ENCODE results near the gene GHR.

Gene GHR

DNA sequence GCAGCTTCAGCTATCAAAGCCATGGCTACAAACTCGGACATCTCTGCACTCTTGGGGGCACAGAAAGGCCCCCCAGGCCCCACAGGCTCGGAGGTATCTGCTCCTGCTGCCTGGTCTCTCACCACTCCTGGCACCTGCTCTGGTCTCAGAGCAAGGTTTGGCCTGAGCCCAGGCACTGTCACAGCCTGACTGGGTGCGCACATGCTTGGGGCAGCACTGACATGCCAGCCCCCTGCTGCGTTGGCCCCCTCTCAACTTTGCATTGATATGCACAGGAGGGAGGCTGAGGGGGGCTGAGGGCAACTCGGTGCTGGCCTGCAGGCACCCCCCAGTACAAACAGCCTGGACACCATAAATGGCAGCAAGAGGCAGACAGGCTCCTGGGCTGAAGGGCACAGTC is 27.1 kb upstream of the GHR start:
- TF ChIP-seq SNAI2 (CRISPR knock-in tag; IDR thresholded peaks at IDR 0.05) = no peak
- no peak for TF ChIP-seq RARB (CRISPR knock-in tag; IDR thresholded peaks at IDR 0.05)
- TF ChIP-seq, protein P1, sequence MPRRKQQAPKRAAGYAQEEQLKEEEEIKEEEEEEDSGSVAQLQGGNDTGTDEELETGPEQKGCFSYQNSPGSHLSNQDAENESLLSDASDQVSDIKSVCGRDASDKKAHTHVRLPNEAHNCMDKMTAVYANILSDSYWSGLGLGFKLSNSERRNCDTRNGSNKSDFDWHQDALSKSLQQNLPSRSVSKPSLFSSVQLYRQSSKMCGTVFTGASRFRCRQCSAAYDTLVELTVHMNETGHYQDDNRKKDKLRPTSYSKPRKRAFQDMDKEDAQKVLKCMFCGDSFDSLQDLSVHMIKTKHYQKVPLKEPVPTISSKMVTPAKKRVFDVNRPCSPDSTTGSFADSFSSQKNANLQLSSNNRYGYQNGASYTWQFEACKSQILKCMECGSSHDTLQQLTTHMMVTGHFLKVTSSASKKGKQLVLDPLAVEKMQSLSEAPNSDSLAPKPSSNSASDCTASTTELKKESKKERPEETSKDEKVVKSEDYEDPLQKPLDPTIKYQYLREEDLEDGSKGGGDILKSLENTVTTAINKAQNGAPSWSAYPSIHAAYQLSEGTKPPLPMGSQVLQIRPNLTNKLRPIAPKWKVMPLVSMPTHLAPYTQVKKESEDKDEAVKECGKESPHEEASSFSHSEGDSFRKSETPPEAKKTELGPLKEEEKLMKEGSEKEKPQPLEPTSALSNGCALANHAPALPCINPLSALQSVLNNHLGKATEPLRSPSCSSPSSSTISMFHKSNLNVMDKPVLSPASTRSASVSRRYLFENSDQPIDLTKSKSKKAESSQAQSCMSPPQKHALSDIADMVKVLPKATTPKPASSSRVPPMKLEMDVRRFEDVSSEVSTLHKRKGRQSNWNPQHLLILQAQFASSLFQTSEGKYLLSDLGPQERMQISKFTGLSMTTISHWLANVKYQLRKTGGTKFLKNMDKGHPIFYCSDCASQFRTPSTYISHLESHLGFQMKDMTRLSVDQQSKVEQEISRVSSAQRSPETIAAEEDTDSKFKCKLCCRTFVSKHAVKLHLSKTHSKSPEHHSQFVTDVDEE (CRISPR knock-in tag; IDR thresholded peaks at IDR 0.05) = no peak
- TF ChIP-seq ZNF8 (CRISPR knock-in tag; IDR thresholded peaks at IDR 0.05) = no peak
- no peak for TF ChIP-seq ZNF70 (CRISPR knock-in tag; IDR thresholded peaks at IDR 0.05)
- TF ChIP-seq BACH2 (CRISPR knock-in tag; IDR thresholded peaks at IDR 0.05; ENCODE audit: borderline replicate concordance) = no peak
- TF ChIP-seq ESRRG (CRISPR knock-in tag; IDR thresholded peaks at IDR 0.05) = no peak
- no peak for ATAC-seq

GRCh38 chr5:42397267-42397666 is 26.0 kb upstream of the GHR start:
- no peak for ATAC-seq
- TF ChIP-seq, protein P1 (CRISPR knock-in tag; IDR thresholded peaks at IDR 0.05) = no peak
- no peak for TF ChIP-seq ARNTL (CRISPR knock-in tag; IDR thresholded peaks at IDR 0.05; ENCODE audit: borderline replicate concordance, low read depth)
- no peak for TF ChIP-seq PATZ1 (CRISPR knock-in tag; IDR thresholded peaks at IDR 0.05; ENCODE audit: borderline replicate concordance)
- TF ChIP-seq, protein P2, sequence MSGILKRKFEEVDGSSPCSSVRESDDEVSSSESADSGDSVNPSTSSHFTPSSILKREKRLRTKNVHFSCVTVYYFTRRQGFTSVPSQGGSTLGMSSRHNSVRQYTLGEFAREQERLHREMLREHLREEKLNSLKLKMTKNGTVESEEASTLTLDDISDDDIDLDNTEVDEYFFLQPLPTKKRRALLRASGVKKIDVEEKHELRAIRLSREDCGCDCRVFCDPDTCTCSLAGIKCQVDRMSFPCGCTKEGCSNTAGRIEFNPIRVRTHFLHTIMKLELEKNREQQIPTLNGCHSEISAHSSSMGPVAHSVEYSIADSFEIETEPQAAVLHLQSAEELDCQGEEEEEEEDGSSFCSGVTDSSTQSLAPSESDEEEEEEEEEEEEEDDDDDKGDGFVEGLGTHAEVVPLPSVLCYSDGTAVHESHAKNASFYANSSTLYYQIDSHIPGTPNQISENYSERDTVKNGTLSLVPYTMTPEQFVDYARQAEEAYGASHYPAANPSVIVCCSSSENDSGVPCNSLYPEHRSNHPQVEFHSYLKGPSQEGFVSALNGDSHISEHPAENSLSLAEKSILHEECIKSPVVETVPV (CRISPR knock-in tag; IDR thresholded peaks at IDR 0.05) = no peak
- TF ChIP-seq ZFP30 (CRISPR knock-in tag; IDR thresholded peaks at IDR 0.05) = no peak
- no peak for TF ChIP-seq PPARA (CRISPR knock-in tag; IDR thresholded peaks at IDR 0.05; ENCODE audit: borderline replicate concordance)
- TF ChIP-seq ZC3H10 (CRISPR knock-in tag; IDR thresholded peaks at IDR 0.05) = no peak
- no peak for TF ChIP-seq TOX (CRISPR knock-in tag; IDR thresholded peaks at IDR 0.05; ENCODE audit: borderline replicate concordance)
- no peak for TF ChIP-seq ESRRG (CRISPR knock-in tag; IDR thresholded peaks at IDR 0.05)
- TF ChIP-seq ZNF8 (CRISPR knock-in tag; IDR thresholded peaks at IDR 0.05) = no peak
- TF ChIP-seq BACH2 (CRISPR knock-in tag; IDR thresholded peaks at IDR 0.05; ENCODE audit: borderline replicate concordance) = no peak
- TF ChIP-seq TCF4 (CRISPR knock-in tag; IDR thresholded peaks at IDR 0.05; ENCODE audit: borderline replicate concordance) = no peak
- TF ChIP-seq, protein P3, sequence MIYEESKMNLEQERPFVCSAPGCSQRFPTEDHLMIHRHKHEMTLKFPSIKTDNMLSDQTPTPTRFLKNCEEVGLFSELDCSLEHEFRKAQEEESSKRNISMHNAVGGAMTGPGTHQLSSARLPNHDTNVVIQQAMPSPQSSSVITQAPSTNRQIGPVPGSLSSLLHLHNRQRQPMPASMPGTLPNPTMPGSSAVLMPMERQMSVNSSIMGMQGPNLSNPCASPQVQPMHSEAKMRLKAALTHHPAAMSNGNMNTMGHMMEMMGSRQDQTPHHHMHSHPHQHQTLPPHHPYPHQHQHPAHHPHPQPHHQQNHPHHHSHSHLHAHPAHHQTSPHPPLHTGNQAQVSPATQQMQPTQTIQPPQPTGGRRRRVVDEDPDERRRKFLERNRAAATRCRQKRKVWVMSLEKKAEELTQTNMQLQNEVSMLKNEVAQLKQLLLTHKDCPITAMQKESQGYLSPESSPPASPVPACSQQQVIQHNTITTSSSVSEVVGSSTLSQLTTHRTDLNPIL (CRISPR knock-in tag; IDR thresholded peaks at IDR 0.05; ENCODE audit: low read depth) = no peak

GRCh38 chr5:42399702-42400101 is 23.5 kb upstream of the GHR start:
- TF ChIP-seq RARB (CRISPR knock-in tag; IDR thresholded peaks at IDR 0.05) (no peak), TOX (CRISPR knock-in tag; IDR thresholded peaks at IDR 0.05; ENCODE audit: borderline replicate concordance) (no peak), PPARA (CRISPR knock-in tag; IDR thresholded peaks at IDR 0.05; ENCODE audit: borderline replicate concordance) (no peak), TCF4 (CRISPR knock-in tag; IDR thresholded peaks at IDR 0.05; ENCODE audit: borderline replicate concordance) (no peak), ISL1 (CRISPR knock-in tag; IDR thresholded peaks at IDR 0.05) (no peak), SNAI2 (CRISPR knock-in tag; IDR thresholded peaks at IDR 0.05) (no peak), ZC3H10 (CRISPR knock-in tag; IDR thresholded peaks at IDR 0.05) (no peak)
- TF ChIP-seq, protein P3 (CRISPR knock-in tag; IDR thresholded peaks at IDR 0.05; ENCODE audit: low read depth) = no peak
- TF ChIP-seq, protein P1 (CRISPR knock-in tag; IDR thresholded peaks at IDR 0.05) = no peak
- ATAC-seq = no peak
